HG02852 (cell line): ENCODE results near the gene CNGA2.

ENCODE experiments used
- ATAC-seq: cut with Tn5 transposase; IDR thresholded peaks from one replicate; pipeline ENCODE4 v1.9.1; 2021; ENCODE audit warnings: mild to moderate bottlenecking, moderate library complexity; ENCODE audit not compliant: unreplicated experiment

The CNGA2 gene

GRCh38 chrX:151793886-151794285 lies 59.3 kb downstream of the CNGA2 start:
- no peak for ATAC-seq
